Left lung (tissue), 10 donors: ENCODE data around the gene SLC22A23. TPM values are rescaled to one million over a fixed set of nuclear protein-coding genes. Genes with fewer than 3 reads are reported as not detected.

ENCODE experiments used
- ATAC-seq: fragments of 200-7000 bp; cut with Tn5 transposase; one replicate; pipeline ENCODE4 v1.9.1; 2020; ENCODE audit warnings: moderate library complexity
- DNase-seq, 4 donors: peaks; one replicate each; pipeline ENCODE4 v3.0.0-alpha.2; 2013 to 2020
- H3K27ac ChIP-seq, 2 donors: fragments of 200-600 bp; sonication (generic) in 1 of 2; one replicate each; pipeline versions ENCODE4 v1.5.0 to v1.8.0; 2020 to 2021
- H3K27me3 ChIP-seq, 2 donors: fragments of 200-600 bp; sonication (generic) in 1 of 2; one replicate each; pipeline versions ENCODE4 v1.5.0 to v1.8.0; 2020 to 2021
- H3K36me3 ChIP-seq, 2 donors: fragments of 200-600 bp; sonication (generic) in 1 of 2; one replicate each; pipeline versions ENCODE4 v1.5.0 to v1.8.0; 2020 to 2021
- H3K4me1 ChIP-seq, 2 donors: fragments of 200-600 bp; one replicate each; pipeline ENCODE4 v1.8.0; 2021
- H3K4me3 ChIP-seq, 2 donors: fragments of 200-600 bp; sonication (generic) in 1 of 2; one replicate each; pipeline versions ENCODE4 v1.5.0 to v1.8.0; 2020 to 2021; ENCODE audit warnings: mild to moderate bottlenecking in 1 of 2
- H3K9me3 ChIP-seq, 2 donors: fragments of 200-600 bp; sonication (generic) in 1 of 2; one replicate each; pipeline versions ENCODE4 v1.5.0 to v1.8.0; 2020 to 2021
- CTCF ChIP-seq, 2 donors: fragments of 200-600 bp; sonication (generic) in 1 of 2; IDR thresholded peaks; one replicate each; pipeline versions ENCODE4 v1.5.0 to v1.8.0; 2021; ENCODE audit warnings: antibody characterized with exemption in 2 of 2
- intact Hi-C, 2 donors: fragments of 100-400 bp; cut with DNase I; formaldehyde crosslinking; loops; one replicate each; pipeline versions ENCODE4 v1.11.2 to v1.14.2; 2022
- polyA plus RNA-seq, 6 donors: library from polyadenylated mRNA; unstranded; fragments of 120-200 nt; gene quantifications; one replicate each; pipeline ENCODE4 v1.2.1, GENCODE V29; 2013; ENCODE audit not compliant: insufficient read length in 6 of 6
- total RNA-seq, 2 donors: library from RNA; stranded (reverse); fragmentation: NEBNext Ultra II Directional; extraction: Animal tissue kit (Norgen Biotek cat#: 25700); gene quantifications; one replicate each; pipeline ENCODE4 v1.2.1, GENCODE V29; 2021
- donor health status: DM: no; HTN: yes; CAD: no.
- donor health status: DM: no; HTN: no; CAD: no.

Gene SLC22A23
- total and polyA plus RNA-seq, 8 donors = 19.7 to 31.2 (median 23.9) TPM

GRCh38 chr6:3330199-3330598 lies 126.7 kb downstream of the SLC22A23 start:
- Histone ChIP-seq H3K4me3 (no peak overlapping the region), H3K4me1 (peaks cover 2 to 15% of the 10 kb centered on the region in 2 donors), H3K36me3 (no peaks in the 10 kb centered on the region), H3K9me3 (no peaks in the 10 kb centered on the region), H3K27ac (no peak overlapping the region), H3K27me3 (no peaks in the 10 kb centered on the region)
- DNase-seq (no peak), ATAC-seq (no peak)
- intact Hi-C loops = no loop called here
- no peak for TF ChIP-seq CTCF (IDR thresholded peaks at IDR 0.05)

- H3K4me3 ChIP-seq = no peak overlapping the region
- ATAC-seq (no peak), DNase-seq (no peak)
- no peaks in the 10 kb centered on the region for H3K36me3 ChIP-seq
- H3K27ac ChIP-seq = no peak overlapping the region
- H3K9me3 ChIP-seq = no peaks in the 10 kb centered on the region
- no peaks in the 10 kb centered on the region for H3K27me3 ChIP-seq
- no peak for TF ChIP-seq CTCF (IDR thresholded peaks at IDR 0.05)
- H3K4me1 ChIP-seq = peaks cover 9 to 16% of the 10 kb centered on the region in 2 donors
- intact Hi-C loops = no loop called here
Measured at GRCh38 chr6:3329393-3330051, 127.3 kb downstream of the SLC22A23 start.

- no peak for TF ChIP-seq CTCF (IDR thresholded peaks at IDR 0.05)
- no peaks in the 10 kb centered on the region for H3K27me3 ChIP-seq
- no peaks in the 10 kb centered on the region for H3K36me3 ChIP-seq
- no peak for ATAC-seq
- no peak overlapping the region for H3K4me3 ChIP-seq
- no peak overlapping the region for H3K27ac ChIP-seq
- peaks cover 9 to 13% of the 10 kb centered on the region in 2 donors for H3K4me1 ChIP-seq
- no peak for DNase-seq
- no peaks in the 10 kb centered on the region for H3K9me3 ChIP-seq
- intact Hi-C loops = no loop called here
Measured at GRCh38 chr6:3328796-3329195, 128.1 kb downstream of the SLC22A23 start.

- Histone ChIP-seq H3K4me3 (no peak overlapping the region), H3K27me3 (no peaks in the 10 kb centered on the region), H3K4me1 (peaks cover 9 to 13% of the 10 kb centered on the region in 2 donors), H3K27ac (no peak overlapping the region), H3K36me3 (no peaks in the 10 kb centered on the region), H3K9me3 (no peaks in the 10 kb centered on the region)
- TF ChIP-seq CTCF (IDR thresholded peaks at IDR 0.05) = no peak
- intact Hi-C loops = no loop called here
- ATAC-seq (no peak), DNase-seq (no peak)
Measured at GRCh38 chr6:3328145-3328544, 128.7 kb downstream of the SLC22A23 start.

GRCh38 chr6:3327403-3327802 lies 129.4 kb downstream of the SLC22A23 start:
- no peak overlapping the region for H3K4me3 ChIP-seq

More at GRCh38 chr6:3327403-3327802, 129.4 kb downstream of the SLC22A23 start:
- Histone ChIP-seq H3K9me3 (no peaks in the 10 kb centered on the region), H3K27me3 (no peaks in the 10 kb centered on the region), H3K27ac (no peak overlapping the region), H3K4me1 (peaks cover 9 to 13% of the 10 kb centered on the region in 2 donors), H3K36me3 (no peaks in the 10 kb centered on the region)
- ATAC-seq (no peak), DNase-seq (no peak)
- intact Hi-C loops = no loop called here
- no peak for TF ChIP-seq CTCF (IDR thresholded peaks at IDR 0.05)
